ENCODE data around the gene TOR1AIP1. TPM values are rescaled to one million over a fixed set of nuclear protein-coding genes. Genes with fewer than 3 reads are reported as not detected.
A peak's percentile ranks its signal among the peaks of the same experiment; 100 is the strongest.

The TOR1AIP1 gene
- total RNA-seq, 2 donors from 2014 or later: 61.8 to 62.0 TPM

DNA sequence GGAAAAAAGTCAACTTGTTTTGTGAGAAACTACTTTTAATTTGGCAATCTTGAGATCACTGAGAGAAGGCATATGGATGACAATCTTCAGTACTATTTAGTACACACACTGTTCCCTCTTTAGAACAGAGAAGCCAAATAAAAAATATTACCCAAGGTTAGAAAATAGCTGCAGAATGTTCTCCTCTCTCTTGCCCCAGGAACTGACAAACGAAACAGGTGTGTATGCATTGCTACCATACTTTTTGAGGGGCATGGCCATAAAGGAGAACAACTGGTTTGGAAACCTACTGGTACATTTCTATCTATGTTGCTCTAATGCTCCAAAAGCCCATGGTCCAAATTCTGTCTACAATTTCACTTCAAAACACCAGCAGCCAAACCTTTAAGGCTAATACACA is 10.1 kb upstream of the TOR1AIP1 start:
- Mint-ChIP-seq H3K4me1 (peaks cover 19% of the 10 kb centered on the region), H3K4me3 (no peak overlapping the region), H3K27ac (no peak overlapping the region), H3K27me3 (no peaks in the 10 kb centered on the region), H3K9me3 (no peaks in the 10 kb centered on the region), H3K36me3 (ENCODE audit: low read depth) (peaks cover 89% of the 10 kb centered on the region)
- no peak for ATAC-seq (replicated peaks)

DNA sequence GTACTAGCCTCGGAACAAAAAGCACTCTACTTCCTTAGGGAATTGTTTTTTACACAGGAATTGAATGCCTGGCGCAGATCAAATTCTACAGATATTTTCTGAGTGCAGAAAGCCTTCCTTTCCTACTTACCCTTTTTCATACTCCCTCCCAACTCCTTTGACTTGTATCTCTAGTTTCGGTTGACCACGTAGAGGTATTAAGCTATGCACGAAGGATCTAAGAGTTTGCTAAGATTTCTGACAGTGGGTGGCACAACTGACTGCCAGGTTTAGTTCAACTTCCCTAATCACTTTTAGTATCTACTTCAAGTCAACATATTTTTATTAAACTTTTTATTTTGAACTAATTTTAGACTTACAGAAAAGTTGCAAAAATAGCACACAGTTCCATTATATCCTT is 9.5 kb upstream of the TOR1AIP1 start:
- Mint-ChIP-seq H3K9me3 (no peaks in the 10 kb centered on the region), H3K4me3 (no peak overlapping the region), H3K27me3 (no peaks in the 10 kb centered on the region), H3K27ac (no peak overlapping the region), H3K4me1 (peaks cover 19% of the 10 kb centered on the region), H3K36me3 (ENCODE audit: low read depth) (peaks cover 86% of the 10 kb centered on the region)
- ATAC-seq (replicated peaks): no peak

DNA sequence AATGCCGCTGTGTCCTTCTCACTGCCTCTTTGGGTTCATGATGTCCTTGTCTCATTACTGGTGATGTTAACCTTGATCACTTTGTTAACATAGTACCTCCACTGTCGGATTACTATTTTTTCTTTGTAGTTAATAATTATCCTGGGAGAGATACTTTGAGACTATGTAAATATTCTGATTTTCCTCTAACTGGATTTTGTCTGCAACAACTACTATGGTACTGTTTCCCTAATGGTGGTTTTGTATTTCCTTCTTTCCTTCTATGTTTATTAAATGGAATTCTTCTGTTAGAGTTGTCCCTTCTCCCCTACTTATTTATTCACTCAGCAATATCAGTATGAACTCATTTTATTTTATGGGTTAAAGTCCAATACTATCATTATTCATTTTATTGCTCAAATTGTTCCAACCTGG is 8.6 kb upstream of the TOR1AIP1 start:
- Mint-ChIP-seq H3K27me3 (no peaks in the 10 kb centered on the region), H3K4me1 (peaks cover 19% of the 10 kb centered on the region), H3K36me3 (ENCODE audit: low read depth) (peaks cover 82% of the 10 kb centered on the region), H3K4me3 (no peak overlapping the region), H3K9me3 (no peaks in the 10 kb centered on the region), H3K27ac (peak overlapping the region; percentile 27)
- ATAC-seq (replicated peaks): no peak

DNA sequence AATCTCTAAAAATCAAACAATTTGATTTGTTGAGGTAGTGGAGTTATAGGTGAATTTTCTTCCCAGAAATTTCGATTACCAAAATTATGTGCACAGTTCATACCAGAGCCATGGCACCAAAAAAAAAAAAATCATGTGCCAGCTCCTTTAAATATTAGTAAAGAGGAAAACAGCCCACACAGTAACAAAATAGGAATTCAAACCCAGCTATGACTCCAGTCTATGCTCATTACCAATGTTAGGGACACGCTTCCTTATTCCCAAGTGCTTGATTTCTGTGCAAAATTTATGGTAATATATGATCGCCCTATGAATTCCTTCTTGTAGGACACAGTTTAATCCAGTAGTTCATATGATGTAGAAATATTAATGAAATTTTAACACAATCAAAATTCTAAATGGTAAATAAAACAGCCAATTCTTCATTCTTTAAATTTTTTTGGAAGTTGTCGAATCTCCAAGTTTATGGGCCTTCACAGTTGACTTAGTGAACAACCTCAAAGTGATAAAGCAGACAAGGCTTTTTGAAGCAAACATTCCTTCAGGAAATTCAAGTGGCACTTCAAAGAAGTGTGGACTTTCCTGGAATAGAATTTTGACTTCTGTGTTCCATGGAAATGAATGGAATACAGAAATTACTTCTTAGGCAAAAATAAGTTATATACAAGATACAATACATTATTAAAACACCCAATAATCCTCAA is 6.3 kb upstream of the TOR1AIP1 start:
- H3K4me3 Mint-ChIP-seq: peak overlapping the region; percentile 96
- H3K9me3 Mint-ChIP-seq: no peaks in the 10 kb centered on the region
- no peak for ATAC-seq (replicated peaks)
- H3K4me1 Mint-ChIP-seq: peaks cover 32% of the 10 kb centered on the region
- H3K27ac Mint-ChIP-seq: no peak overlapping the region
- H3K36me3 Mint-ChIP-seq (ENCODE audit: low read depth): peaks cover 65% of the 10 kb centered on the region
- H3K27me3 Mint-ChIP-seq: no peaks in the 10 kb centered on the region

DNA sequence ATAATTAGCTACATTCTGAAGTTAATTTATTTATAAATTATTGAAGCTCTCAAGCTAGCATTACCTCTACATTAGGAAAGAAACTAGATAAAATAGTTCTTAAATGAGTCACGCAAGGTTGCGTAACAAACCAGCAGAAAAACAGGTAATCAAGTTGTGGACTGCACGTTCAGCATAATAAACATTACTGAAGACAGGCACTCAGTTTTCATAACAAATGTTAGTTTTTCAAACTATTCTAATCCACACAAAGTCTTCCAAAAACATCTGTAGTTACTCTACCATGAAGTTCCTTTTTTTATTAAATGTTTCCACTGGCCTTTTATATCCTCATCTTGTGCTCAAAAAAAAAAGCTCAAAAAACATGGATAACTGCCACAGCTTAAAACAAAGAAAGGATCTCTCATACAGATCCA is 5.8 kb upstream of the TOR1AIP1 start:
- Mint-ChIP-seq H3K27ac (peak overlapping the region; percentile 90), H3K4me1 (peaks cover 33% of the 10 kb centered on the region)

DNA sequence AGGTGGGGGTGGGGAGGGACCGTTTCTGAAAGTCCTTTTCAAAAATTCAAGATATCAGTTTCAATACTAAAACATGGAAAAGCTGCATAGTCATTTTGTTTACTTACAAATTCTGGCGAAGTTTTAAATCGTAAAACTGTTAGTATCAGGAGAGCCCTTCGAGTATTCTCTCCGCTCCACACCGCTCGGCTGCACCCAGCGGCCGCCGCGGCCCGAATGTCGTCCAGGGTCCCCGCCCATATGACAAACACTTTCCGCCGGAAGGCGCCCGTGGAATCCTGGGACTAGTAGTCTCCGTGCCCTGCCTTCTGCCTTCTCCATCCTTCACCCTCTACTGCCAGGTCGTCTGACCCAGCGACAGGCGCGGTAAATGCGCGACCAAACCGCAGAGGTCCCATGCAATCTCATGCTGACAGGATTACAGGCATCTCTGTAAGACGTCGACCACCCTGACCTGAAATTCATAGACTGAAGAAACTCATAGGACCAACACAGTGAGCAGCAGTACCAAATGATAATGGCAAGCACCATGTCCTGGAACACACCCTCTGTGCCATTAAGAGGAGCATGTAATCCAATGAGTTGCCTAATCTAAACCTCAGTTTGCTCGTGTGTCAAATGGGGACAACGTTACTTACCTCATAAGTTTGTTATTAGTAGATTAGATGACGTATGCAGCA is 4.4 kb upstream of the TOR1AIP1 start, which contains the start of gene TOR1AIP2:
TSS of gene TOR1AIP2 (minus strand) at position 218 of the 680 bp plus-strand sequence. CDS start 25,138 bp downstream, outside the sequence.
- H3K4me1 Mint-ChIP-seq: peaks cover 33% of the 10 kb centered on the region

More for the DNA sequence above, 5.8 kb upstream of the TOR1AIP1 start:
- peaks cover 63% of the 10 kb centered on the region for H3K36me3 Mint-ChIP-seq (ENCODE audit: low read depth)
- no peaks in the 10 kb centered on the region for H3K9me3 Mint-ChIP-seq
- ATAC-seq (replicated peaks): no peak
- H3K4me3 Mint-ChIP-seq: peak overlapping the region; percentile 96
- H3K27me3 Mint-ChIP-seq: no peaks in the 10 kb centered on the region

DNA sequence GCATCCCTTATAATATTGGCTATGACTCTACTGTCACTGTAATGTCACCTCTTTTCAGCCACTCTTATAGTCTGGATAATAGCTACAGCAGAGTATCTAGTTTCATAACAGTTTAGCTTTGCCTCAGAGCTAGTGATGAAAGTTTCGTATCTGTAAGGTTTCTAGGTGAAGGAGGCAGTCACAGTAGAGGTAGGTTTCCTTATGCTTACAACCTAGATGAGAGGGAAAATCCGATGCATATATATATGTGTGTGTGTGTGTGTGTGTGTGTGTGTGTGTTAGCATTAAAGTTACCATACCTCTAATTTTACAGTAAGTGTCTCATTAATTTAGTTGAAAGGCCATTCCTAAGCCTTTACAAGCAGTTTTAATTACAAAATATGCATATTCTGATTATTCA is 2.3 kb upstream of the TOR1AIP1 start:
- Mint-ChIP-seq H3K9me3 (no peaks in the 10 kb centered on the region), H3K36me3 (ENCODE audit: low read depth) (peaks cover 63% of the 10 kb centered on the region), H3K4me1 (peaks cover 27% of the 10 kb centered on the region), H3K27ac (no peak overlapping the region), H3K27me3 (no peaks in the 10 kb centered on the region), H3K4me3 (peak overlapping the region; percentile 98)
- ATAC-seq (replicated peaks): no peak

More for the DNA sequence above, 4.4 kb upstream of the TOR1AIP1 start, which contains the start of gene TOR1AIP2:
- peak within 1 kb of the TSS; percentile 90 for H3K27ac Mint-ChIP-seq
- peaks cover 64% of the 10 kb centered on the region for H3K36me3 Mint-ChIP-seq (ENCODE audit: low read depth)
- peak; percentile 78 for ATAC-seq (replicated peaks)
- no peaks in the 10 kb centered on the region for H3K9me3 Mint-ChIP-seq
- H3K27me3 Mint-ChIP-seq: no peaks in the 10 kb centered on the region
- peak within 1 kb of the TSS; percentile 96 for H3K4me3 Mint-ChIP-seq

DNA sequence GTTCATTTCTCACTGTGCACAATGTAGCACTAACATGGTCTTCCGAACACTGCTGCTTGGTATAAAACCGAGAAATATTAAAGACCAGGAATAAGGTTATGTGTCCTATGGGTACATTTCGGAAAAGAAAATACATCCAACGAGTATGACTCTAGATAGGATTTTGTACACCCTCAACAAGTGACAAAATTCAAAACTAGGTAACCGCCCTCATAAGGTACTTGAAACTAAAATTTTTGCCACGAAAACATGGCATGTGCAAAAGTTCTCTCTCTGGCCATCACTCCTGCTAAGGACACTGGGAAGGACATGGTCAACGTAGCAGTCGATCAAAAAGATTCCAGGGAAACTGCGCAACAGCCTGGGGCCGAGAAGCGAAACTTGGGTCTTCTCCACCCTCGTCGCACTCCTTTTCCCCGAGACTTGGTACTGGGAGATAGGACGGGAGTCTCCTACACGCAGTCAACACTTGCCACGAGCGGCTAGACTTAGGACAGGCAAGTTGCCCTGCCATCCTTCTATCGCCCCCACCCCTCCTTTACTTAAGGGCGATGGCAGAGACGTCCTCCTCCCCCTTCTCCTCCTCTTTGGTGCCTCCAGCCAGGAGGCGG is 338 bp upstream of the TOR1AIP1 start:
- H3K4me3 Mint-ChIP-seq: peak overlapping the region; percentile 98
- no peak for ATAC-seq (replicated peaks)
- H3K27me3 Mint-ChIP-seq: no peaks in the 10 kb centered on the region
- peaks cover 63% of the 10 kb centered on the region for H3K36me3 Mint-ChIP-seq (ENCODE audit: low read depth)
- peaks cover 27% of the 10 kb centered on the region for H3K4me1 Mint-ChIP-seq
- no peaks in the 10 kb centered on the region for H3K9me3 Mint-ChIP-seq
- H3K27ac Mint-ChIP-seq: peak overlapping the region; percentile 100

DNA sequence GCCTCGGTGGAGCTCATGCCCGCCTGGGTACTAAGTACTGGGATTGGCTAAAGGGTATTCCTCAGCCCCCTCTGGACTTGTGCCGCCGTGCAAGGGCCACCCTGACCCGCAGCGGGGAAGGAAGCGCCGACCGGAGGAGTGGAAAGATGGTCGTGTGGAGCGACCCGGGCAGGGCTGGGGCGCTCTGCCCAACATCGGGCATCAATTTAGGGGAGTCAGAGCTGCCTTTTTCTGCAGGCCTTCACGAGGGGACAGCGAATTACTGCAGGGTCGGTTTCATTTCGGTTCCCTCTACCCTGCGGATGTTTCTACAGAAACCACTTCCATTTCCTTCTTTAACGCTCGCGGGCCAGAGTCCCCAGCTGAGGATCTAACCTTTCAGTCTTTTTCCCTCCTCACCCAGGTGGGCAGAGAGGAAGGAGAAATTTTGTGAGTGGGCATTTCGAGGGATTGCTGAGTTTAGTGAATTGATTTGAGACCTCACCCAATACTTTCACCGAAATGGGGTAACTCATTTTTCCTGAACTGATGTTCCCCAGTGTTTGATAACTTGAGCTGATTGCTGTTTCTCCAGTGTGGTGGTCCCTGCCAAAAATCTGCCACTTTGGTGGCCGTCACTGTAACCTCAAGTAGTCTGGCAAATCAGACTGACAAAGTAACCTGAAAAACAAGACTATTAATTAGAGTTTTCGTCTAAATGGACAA is 1.1 kb downstream of the TOR1AIP1 start:
- Mint-ChIP-seq H3K27ac (peak overlapping the region; percentile 100), H3K36me3 (ENCODE audit: low read depth) (peaks cover 68% of the 10 kb centered on the region), H3K4me3 (peak overlapping the region; percentile 98), H3K27me3 (no peaks in the 10 kb centered on the region), H3K9me3 (no peaks in the 10 kb centered on the region), H3K4me1 (peaks cover 23% of the 10 kb centered on the region)
- ATAC-seq (replicated peaks): no peak

DNA sequence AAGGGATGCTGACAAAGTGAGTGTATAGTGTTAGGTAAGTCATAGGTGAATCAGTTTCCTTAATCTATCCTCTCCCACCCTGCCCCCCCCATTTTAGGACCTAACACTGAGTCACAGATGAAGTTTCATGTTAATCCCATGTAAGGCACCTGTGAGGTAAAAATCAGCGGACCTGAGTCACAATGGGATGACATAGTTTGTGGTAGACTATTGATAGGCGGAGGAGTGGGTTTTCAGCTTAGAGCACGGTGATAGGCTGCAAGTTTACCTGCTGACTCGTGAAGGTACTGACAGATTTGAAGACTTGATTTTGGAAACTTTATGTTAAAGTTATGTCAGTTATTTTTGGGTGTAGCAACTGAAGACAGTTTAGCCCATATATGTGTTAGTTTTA is 1.7 kb downstream of the TOR1AIP1 start:
- peak overlapping the region; percentile 100 for H3K27ac Mint-ChIP-seq
- ATAC-seq (replicated peaks): peak; percentile 69
- H3K4me1 Mint-ChIP-seq: peaks cover 23% of the 10 kb centered on the region
- no peaks in the 10 kb centered on the region for H3K9me3 Mint-ChIP-seq
- H3K4me3 Mint-ChIP-seq: peak overlapping the region; percentile 98
- H3K27me3 Mint-ChIP-seq: no peaks in the 10 kb centered on the region
- H3K36me3 Mint-ChIP-seq (ENCODE audit: low read depth): peaks cover 73% of the 10 kb centered on the region

DNA sequence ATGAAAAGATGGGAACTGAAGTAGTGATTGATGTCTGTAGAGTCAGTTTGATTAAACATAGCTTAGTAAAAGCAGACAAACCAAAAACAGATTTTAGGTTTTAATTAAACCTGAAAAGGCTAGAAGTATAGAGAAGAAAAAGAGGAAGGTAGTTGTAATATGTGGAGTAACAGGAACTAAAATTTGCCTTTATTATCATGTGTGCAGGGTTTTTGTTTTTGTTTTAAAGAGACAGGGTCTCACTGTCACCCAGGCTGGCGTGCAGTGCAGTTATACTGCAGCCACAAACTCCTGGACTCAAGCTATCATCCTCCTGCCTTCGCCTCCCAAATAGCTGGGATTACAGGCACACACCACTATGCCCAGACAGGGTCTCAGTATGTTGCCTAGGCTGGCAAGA is 6.0 kb downstream of the TOR1AIP1 start:
- H3K9me3 Mint-ChIP-seq: no peaks in the 10 kb centered on the region
- H3K36me3 Mint-ChIP-seq (ENCODE audit: low read depth): peaks cover 92% of the 10 kb centered on the region
- H3K27me3 Mint-ChIP-seq: no peaks in the 10 kb centered on the region
- no peak for ATAC-seq (replicated peaks)
- H3K4me3 Mint-ChIP-seq: no peak overlapping the region
- H3K4me1 Mint-ChIP-seq: peaks cover 4% of the 10 kb centered on the region
- H3K27ac Mint-ChIP-seq: no peak overlapping the region

DNA sequence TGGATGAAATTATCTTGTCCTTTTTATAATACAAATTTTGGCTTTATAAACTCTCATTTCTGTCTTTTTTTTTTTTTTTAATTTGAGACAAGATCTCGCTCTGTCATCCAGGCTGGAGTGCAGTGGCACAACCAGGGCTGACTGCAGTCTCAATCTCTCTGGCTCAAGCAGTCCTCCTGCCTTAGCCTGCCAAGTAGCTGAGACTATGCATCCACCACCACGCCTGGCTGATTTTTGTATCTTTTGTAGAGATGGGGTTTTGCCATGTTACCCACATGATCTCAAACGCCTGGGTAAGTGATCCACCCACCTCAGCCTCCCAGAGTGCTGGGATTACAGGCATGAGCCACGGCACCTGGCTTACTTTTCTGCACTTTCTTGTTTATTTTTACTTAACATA is 7.5 kb downstream of the TOR1AIP1 start:
- peaks cover 91% of the 10 kb centered on the region for H3K36me3 Mint-ChIP-seq (ENCODE audit: low read depth)
- H3K4me1 Mint-ChIP-seq: no peaks in the 10 kb centered on the region

DNA sequence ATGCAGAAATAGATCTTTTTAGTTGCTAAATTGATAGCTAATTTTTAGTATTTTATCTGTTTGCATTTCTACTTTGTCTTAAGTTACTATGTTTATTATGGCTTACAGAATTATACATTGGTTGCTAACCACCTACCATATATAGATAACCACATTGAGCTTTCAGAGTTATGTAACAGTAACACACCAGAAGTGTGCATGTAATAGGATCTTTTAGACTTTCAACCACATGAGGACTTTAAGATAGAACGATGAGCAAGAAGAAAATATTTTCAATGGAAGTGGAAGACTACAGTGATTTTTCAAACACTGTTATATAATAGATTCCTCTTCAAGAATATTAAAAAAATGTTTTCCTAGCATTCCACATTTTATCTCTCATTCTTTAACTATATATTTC is 28.8 kb downstream of the TOR1AIP1 start:
- ATAC-seq (replicated peaks): no peak
- Mint-ChIP-seq H3K27ac (no peak overlapping the region), H3K4me1 (peaks cover 3% of the 10 kb centered on the region), H3K9me3 (no peaks in the 10 kb centered on the region), H3K27me3 (no peaks in the 10 kb centered on the region), H3K4me3 (no peak overlapping the region), H3K36me3 (ENCODE audit: low read depth) (peaks cover 96% of the 10 kb centered on the region)

More for the DNA sequence above, 7.5 kb downstream of the TOR1AIP1 start:
- Mint-ChIP-seq H3K9me3 (no peaks in the 10 kb centered on the region), H3K27ac (no peak overlapping the region), H3K4me3 (no peak overlapping the region), H3K27me3 (no peaks in the 10 kb centered on the region)
- ATAC-seq (replicated peaks): no peak

DNA sequence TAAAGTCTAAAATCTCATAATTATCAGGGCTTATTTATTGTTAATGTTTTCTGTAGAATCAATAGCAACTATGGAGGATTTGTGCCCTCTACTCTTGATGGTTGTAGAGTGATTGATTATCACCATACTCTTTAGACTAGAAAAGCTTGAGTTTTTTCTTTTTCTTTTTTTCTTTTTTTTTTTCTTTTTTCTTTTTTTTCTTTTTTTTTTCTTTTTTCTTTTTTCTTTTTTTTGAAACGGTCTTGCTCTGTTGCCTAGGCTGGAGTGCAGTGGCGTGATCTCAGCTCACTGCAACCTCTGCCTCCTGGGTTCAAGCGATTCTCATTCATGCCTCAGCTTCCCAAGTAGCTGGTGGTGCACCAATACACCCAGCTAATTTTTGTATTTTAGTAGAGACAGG is 29.7 kb downstream of the TOR1AIP1 start:
- no peak overlapping the region for H3K4me3 Mint-ChIP-seq
- no peak overlapping the region for H3K27ac Mint-ChIP-seq
- ATAC-seq (replicated peaks): no peak
- H3K9me3 Mint-ChIP-seq: no peaks in the 10 kb centered on the region
- peaks cover 3% of the 10 kb centered on the region for H3K4me1 Mint-ChIP-seq
- no peaks in the 10 kb centered on the region for H3K27me3 Mint-ChIP-seq
- H3K36me3 Mint-ChIP-seq (ENCODE audit: low read depth): peaks cover 96% of the 10 kb centered on the region

Data from activated T-helper 17 cell treated with anti-CD3 and anti-CD28 coated beads, Interleukin-2, amount 50 U/mL, for 72 hours (primary cell).